ENCODE data around the gene CAPN13. TPM values are rescaled to one million over a fixed set of nuclear protein-coding genes. Genes with fewer than 3 reads are reported as not detected.

The CAPN13 gene
- total RNA-seq, 1 donor from 2014 or later: under 0.01 TPM

- Histone ChIP-seq H3K4me3 (ENCODE audit: low read depth, low read length) (no peak overlapping the region), H3K27me3 (ENCODE audit: control insufficient read depth, insufficient read depth, low read length) (no peaks in the 10 kb centered on the region), H3K36me3 (ENCODE audit: control insufficient read depth, insufficient read depth, low read length) (no peaks in the 10 kb centered on the region)
- TF ChIP-seq CTCF (IDR thresholded peaks at IDR 0.05; ENCODE audit: insufficient read depth, low read length, severe bottlenecking): no peak
- no peak for FAIRE-seq
- DNase-seq (ENCODE audit: low read depth): no peak
Observed at GRCh38 chr2:30707304-30707903, 99.8 kb downstream of the CAPN13 start.

- peak; percentile 48 for DNase-seq (ENCODE audit: low read depth)
- no peak overlapping the region for H3K4me3 ChIP-seq (ENCODE audit: low read depth, low read length)
- no peaks in the 10 kb centered on the region for H3K27me3 ChIP-seq (ENCODE audit: control insufficient read depth, insufficient read depth, low read length)
- peak; percentile 72 for TF ChIP-seq CTCF (IDR thresholded peaks at IDR 0.05; ENCODE audit: insufficient read depth, low read length, severe bottlenecking)
- no peak for FAIRE-seq
- no peaks in the 10 kb centered on the region for H3K36me3 ChIP-seq (ENCODE audit: control insufficient read depth, insufficient read depth, low read length)
Observed at GRCh38 chr2:30706534-30707303, 100.5 kb downstream of the CAPN13 start.

GRCh38 chr2:30705711-30706533 is 101.3 kb downstream of the CAPN13 start:
- no peak overlapping the region for H3K4me3 ChIP-seq (ENCODE audit: low read depth, low read length)
- TF ChIP-seq CTCF (IDR thresholded peaks at IDR 0.05; ENCODE audit: insufficient read depth, low read length, severe bottlenecking): no peak
- H3K36me3 ChIP-seq (ENCODE audit: control insufficient read depth, insufficient read depth, low read length): no peaks in the 10 kb centered on the region
- H3K27me3 ChIP-seq (ENCODE audit: control insufficient read depth, insufficient read depth, low read length): no peaks in the 10 kb centered on the region
- DNase-seq (ENCODE audit: low read depth) (no peak), FAIRE-seq (no peak)

GRCh38 chr2:30705056-30705455 is 102.2 kb downstream of the CAPN13 start:
- FAIRE-seq (no peak), DNase-seq (ENCODE audit: low read depth) (no peak)
- Histone ChIP-seq H3K4me3 (ENCODE audit: low read depth, low read length) (no peak overlapping the region), H3K27me3 (ENCODE audit: control insufficient read depth, insufficient read depth, low read length) (no peaks in the 10 kb centered on the region), H3K36me3 (ENCODE audit: control insufficient read depth, insufficient read depth, low read length) (no peaks in the 10 kb centered on the region)
- no peak for TF ChIP-seq CTCF (IDR thresholded peaks at IDR 0.05; ENCODE audit: insufficient read depth, low read length, severe bottlenecking)

GRCh38 chr2:30704309-30705020 is 102.8 kb downstream of the CAPN13 start:
- H3K4me3 ChIP-seq (ENCODE audit: low read depth, low read length): no peak overlapping the region
- FAIRE-seq: no peak
- no peak for TF ChIP-seq CTCF (IDR thresholded peaks at IDR 0.05; ENCODE audit: insufficient read depth, low read length, severe bottlenecking)

More at GRCh38 chr2:30704309-30705020, 102.8 kb downstream of the CAPN13 start:
- Histone ChIP-seq H3K27me3 (ENCODE audit: control insufficient read depth, insufficient read depth, low read length) (no peaks in the 10 kb centered on the region), H3K36me3 (ENCODE audit: control insufficient read depth, insufficient read depth, low read length) (no peaks in the 10 kb centered on the region)
- no peak for DNase-seq (ENCODE audit: low read depth)

All from bronchial epithelial cell (primary cell).